ENCODE data around the gene ZFYVE26. TPM values are rescaled to one million over a fixed set of nuclear protein-coding genes. Genes with fewer than 3 reads are reported as not detected.

The ZFYVE26 gene
- total and polyA plus RNA-seq, 2 donors (not counting 1 experiment from before 2014, with no cell fraction given): 10.9 to 46.3 TPM

- Histone ChIP-seq H3K79me2 (ENCODE audit: control insufficient read depth, insufficient read depth, low read length) (no peaks in the 10 kb centered on the region), H4K20me1 (ENCODE audit: control insufficient read depth, insufficient read depth, low read length, poor library complexity, severe bottlenecking) (no peaks in the 10 kb centered on the region), H3K36me3 (replicated peaks in 1 of 2; ENCODE audit: control extremely low read depth in 1 of 2, control insufficient read depth in 1 of 2, extremely low read depth in 1 of 2, insufficient read depth in 2 of 2, low read length in 1 of 2) (peaks cover 5 to 85% of the 10 kb centered on the region in 2 experiments), H3K27ac (ENCODE audit: low read length in 2 of 2) (no peak overlapping the region), H3K4me2 (replicated peaks; ENCODE audit: low read depth, low read length, poor library complexity, severe bottlenecking) (no peak overlapping the region), H3K27me3 (replicated peaks in 1 of 4; ENCODE audit: control extremely low read depth in 1 of 4, control insufficient read depth in 3 of 4, insufficient read depth in 4 of 4, low read length in 3 of 4) (no peaks in the 10 kb centered on the region), H3K9ac (ENCODE audit: low read length) (no peak overlapping the region), H3K9me3 (ENCODE audit: control extremely low read depth in 1 of 3, control insufficient read depth in 2 of 3, insufficient read depth in 1 of 3, low read length in 2 of 3) (no peaks in the 10 kb centered on the region), H2AFZ (ENCODE audit: insufficient read depth, low read depth, low read length, poor library complexity, severe bottlenecking) (no peak overlapping the region), H3K4me3 (ENCODE audit: control extremely low read depth in 1 of 5, extremely low read depth in 1 of 5, insufficient read depth in 1 of 5, low read depth in 2 of 5, low read length in 4 of 5) (no peak overlapping the region), H3K4me1 (ENCODE audit: control insufficient read depth in 2 of 2, insufficient read depth in 2 of 2, low read length in 2 of 2) (no peaks in the 10 kb centered on the region)
- no peaks in the 10 kb centered on the region for H3K4me1 Mint-ChIP-seq
- ChIA-PET POLR2A (no interaction called here), CTCF (no interaction called here)
- H3K27me3 Mint-ChIP-seq: no peaks in the 10 kb centered on the region
- intact Hi-C loops (cut with micrococcal nuclease): no loop called here
- WGBS (ENCODE audit: insufficient coverage): 100% methylated on average over 4 of the region's 5 CpGs
- TF ChIP-seq, protein P1, sequence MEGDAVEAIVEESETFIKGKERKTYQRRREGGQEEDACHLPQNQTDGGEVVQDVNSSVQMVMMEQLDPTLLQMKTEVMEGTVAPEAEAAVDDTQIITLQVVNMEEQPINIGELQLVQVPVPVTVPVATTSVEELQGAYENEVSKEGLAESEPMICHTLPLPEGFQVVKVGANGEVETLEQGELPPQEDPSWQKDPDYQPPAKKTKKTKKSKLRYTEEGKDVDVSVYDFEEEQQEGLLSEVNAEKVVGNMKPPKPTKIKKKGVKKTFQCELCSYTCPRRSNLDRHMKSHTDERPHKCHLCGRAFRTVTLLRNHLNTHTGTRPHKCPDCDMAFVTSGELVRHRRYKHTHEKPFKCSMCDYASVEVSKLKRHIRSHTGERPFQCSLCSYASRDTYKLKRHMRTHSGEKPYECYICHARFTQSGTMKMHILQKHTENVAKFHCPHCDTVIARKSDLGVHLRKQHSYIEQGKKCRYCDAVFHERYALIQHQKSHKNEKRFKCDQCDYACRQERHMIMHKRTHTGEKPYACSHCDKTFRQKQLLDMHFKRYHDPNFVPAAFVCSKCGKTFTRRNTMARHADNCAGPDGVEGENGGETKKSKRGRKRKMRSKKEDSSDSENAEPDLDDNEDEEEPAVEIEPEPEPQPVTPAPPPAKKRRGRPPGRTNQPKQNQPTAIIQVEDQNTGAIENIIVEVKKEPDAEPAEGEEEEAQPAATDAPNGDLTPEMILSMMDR (IDR thresholded peaks at IDR 0.05): no peak
- ATAC-seq (ENCODE audit: low read depth) (no peak), DNase-seq (no peak)
- H3K4me3 Mint-ChIP-seq: no peak overlapping the region
- no peaks in the 10 kb centered on the region for H3K9me3 Mint-ChIP-seq (ENCODE audit: insufficient read depth)
- no peak overlapping the region for H3K27ac Mint-ChIP-seq
Measured at GRCh38 chr14:67773844-67774377, 42.5 kb downstream of the ZFYVE26 start.

- no peak overlapping the region for H3K27ac Mint-ChIP-seq
- no peak for DNase-seq
- ATAC-seq (ENCODE audit: low read depth): no peak
- Histone ChIP-seq H3K79me2 (ENCODE audit: control insufficient read depth, insufficient read depth, low read length) (no peaks in the 10 kb centered on the region), H3K27me3 (replicated peaks in 1 of 4; ENCODE audit: control extremely low read depth in 1 of 4, control insufficient read depth in 3 of 4, insufficient read depth in 4 of 4, low read length in 3 of 4) (no peaks in the 10 kb centered on the region), H3K36me3 (replicated peaks in 1 of 2; ENCODE audit: control extremely low read depth in 1 of 2, control insufficient read depth in 1 of 2, extremely low read depth in 1 of 2, insufficient read depth in 2 of 2, low read length in 1 of 2) (peaks cover 5 to 71% of the 10 kb centered on the region in 2 experiments), H3K9me3 (ENCODE audit: control extremely low read depth in 1 of 3, control insufficient read depth in 2 of 3, insufficient read depth in 1 of 3, low read length in 2 of 3) (no peaks in the 10 kb centered on the region), H3K4me3 (ENCODE audit: control extremely low read depth in 1 of 5, extremely low read depth in 1 of 5, insufficient read depth in 1 of 5, low read depth in 2 of 5, low read length in 4 of 5) (no peak overlapping the region), H3K9ac (ENCODE audit: low read length) (no peak overlapping the region), H3K27ac (ENCODE audit: low read length in 2 of 2) (no peak overlapping the region), H2AFZ (ENCODE audit: insufficient read depth, low read depth, low read length, poor library complexity, severe bottlenecking) (no peak overlapping the region), H4K20me1 (ENCODE audit: control insufficient read depth, insufficient read depth, low read length, poor library complexity, severe bottlenecking) (no peaks in the 10 kb centered on the region), H3K4me1 (ENCODE audit: control insufficient read depth in 2 of 2, insufficient read depth in 2 of 2, low read length in 2 of 2) (peaks cover 12 to 14% of the 10 kb centered on the region in 2 donors), H3K4me2 (replicated peaks; ENCODE audit: low read depth, low read length, poor library complexity, severe bottlenecking) (no peak overlapping the region)
- H3K4me1 Mint-ChIP-seq: peaks cover 16% of the 10 kb centered on the region
- TF ChIP-seq EZH2 (IDR thresholded peaks at IDR 0.05; ENCODE audit: borderline replicate concordance, insufficient read depth, low read depth, low read length, poor library complexity, severe bottlenecking): no peak
- TF ChIP-seq, protein P1 (IDR thresholded peaks at IDR 0.05): no peak
- CTCF ChIA-PET: no interaction called here
- POLR2A ChIA-PET: no interaction called here
- no peaks in the 10 kb centered on the region for H3K27me3 Mint-ChIP-seq
- intact Hi-C loops (cut with micrococcal nuclease): no loop called here
- no peaks in the 10 kb centered on the region for H3K9me3 Mint-ChIP-seq (ENCODE audit: insufficient read depth)
- no CpG with 5 or more reads among the region's 2 CpGs for WGBS (ENCODE audit: insufficient coverage)
- H3K4me3 Mint-ChIP-seq: no peak overlapping the region
Measured at GRCh38 chr14:67768219-67768618, 48.2 kb downstream of the ZFYVE26 start.

Data from B cell (primary cell).